K562 (cell line): ENCODE measurements around the gene SDC1. TPM values are rescaled to one million over a fixed set of nuclear protein-coding genes. Genes with fewer than 3 reads are reported as not detected.

Experiments used
- ATAC-seq: fragments of 200-7000 bp; cut with Tn5 transposase; 3 replicates; pipeline ENCODE4 v1.9.1; 2020; ENCODE audit warnings: moderate library complexity
- Bru-seq: library from RNA; stranded (reverse); fragments of 400-500 nt; gene quantifications from one replicate; lab custom pipeline; 2021; lab: Mats Ljungman, UMichigan
- BruChase-seq, 2 experiments: library from RNA; stranded (reverse); fragments of 400-500 nt; gene quantifications; one replicate each; lab custom pipeline; 2021; lab: Mats Ljungman, UMichigan
- BruUV-seq: library from RNA; stranded (reverse); fragments of 400-500 nt; replicated peaks from 2 replicates; lab custom pipeline; 2021; lab: Mats Ljungman, UMichigan
- CTCF ChIA-PET: fragments of 300-600 bp; formaldehyde crosslinking; extraction: SDS; loops from one replicate; lab custom pipeline; 2021; ENCODE audit warnings: low intra/inter-chr PET ratio; lab: Yijun Ruan, JAX
- POLR2A ChIA-PET: fragments of 300-600, 350-650 bp; sonication (Branson Sonifier 250); formaldehyde crosslinking; extraction: SDS; loops from one replicate; lab custom pipeline; 2021; ENCODE audit warnings: antibody characterized with exemption, inconsistent platforms; lab: Yijun Ruan, JAX
- DNase-seq, 4 experiments: peaks; one replicate each; pipeline versions ENCODE4 v3.0.0 to v3.0.0-alpha.2; 2011 to 2018; ENCODE audit warnings: low spot score in 3 of 4, mixed read lengths in 3 of 4; ENCODE audit errors: extremely low read depth in 1 of 4
- FAIRE-seq: peaks from 2 replicates; lab custom pipeline; 2011; peaks lifted over from hg19 to GRCh38; lab: Jason Lieb, UNC
- H2AFZ ChIP-seq: 2 replicates; pipeline ENCODE4 v1.6.0; 2011; ENCODE audit warnings: low read depth, low read length, control low read depth, inconsistent platforms
- H3K27ac ChIP-seq: fragments of 200-600 bp; 3 replicates; pipeline ENCODE4 v1.8.0; 2011; ENCODE audit warnings: low read depth, mild to moderate bottlenecking, control low read depth, inconsistent platforms, low read length, moderate library complexity, mixed read lengths; ENCODE audit errors: extremely low read depth
- H3K27me3 ChIP-seq, 2 experiments: fragments of 300-600 bp in 1 of 2; 2 replicates in 1 of 2; 3 replicates in 1 of 2; pipeline versions ENCODE4 v1.6.0 to v1.8.0; 2011; ENCODE audit warnings: inconsistent platforms in 2 of 2, low read length in 2 of 2, mild to moderate bottlenecking in 1 of 2, mixed read lengths in 1 of 2, moderate library complexity in 1 of 2; ENCODE audit not compliant: control insufficient read depth in 2 of 2, insufficient read depth in 2 of 2
- H3K36me3 ChIP-seq: fragments of 300-600 bp; 3 replicates; pipeline ENCODE4 v1.8.0; 2011; ENCODE audit warnings: mild to moderate bottlenecking, low read length, inconsistent platforms; ENCODE audit not compliant: control insufficient read depth, insufficient read depth
- H3K4me1 ChIP-seq, 2 experiments: fragments of 200-600 bp in 1 of 2; replicated peaks in 1 of 2; 2 replicates in 1 of 2; 3 replicates in 1 of 2; pipeline versions ENCODE4 v1.5.1 to v1.8.0; 2011; ENCODE audit warnings: inconsistent platforms in 2 of 2, low read length in 2 of 2, mild to moderate bottlenecking in 1 of 2, mixed read lengths in 1 of 2, moderate library complexity in 1 of 2; ENCODE audit not compliant: control insufficient read depth in 2 of 2, insufficient read depth in 2 of 2
- H3K4me2 ChIP-seq: 2 replicates; pipeline ENCODE4 v1.6.1; 2011; ENCODE audit warnings: low read length, control low read depth, inconsistent platforms, mixed read lengths; ENCODE audit not compliant: insufficient read depth
- H3K4me3 ChIP-seq: fragments of 200-600 bp; sonication (generic), shearing (Covaris generic); 2 replicates; pipeline ENCODE4 v1.5.1; 2016; ENCODE audit warnings: control low read depth, inconsistent platforms
- H3K79me2 ChIP-seq: fragments of 200-600 bp; 3 replicates; pipeline ENCODE4 v1.8.0; 2011; ENCODE audit warnings: low read length, inconsistent platforms; ENCODE audit not compliant: control insufficient read depth, insufficient read depth
- H3K9ac ChIP-seq, 2 experiments: 2 replicates each; pipeline versions ENCODE4 v1.6.0 to v1.6.1; 2011; ENCODE audit warnings: low read depth in 2 of 2, low read length in 2 of 2, control low read depth in 1 of 2, inconsistent platforms in 1 of 2, mild to moderate bottlenecking in 1 of 2, mixed read lengths in 1 of 2; ENCODE audit not compliant: insufficient read depth in 1 of 2
- H3K9me1 ChIP-seq: one replicate; pipeline ENCODE4 v1.6.0; 2011; ENCODE audit warnings: inconsistent platforms, mild to moderate bottlenecking, low read length, moderate library complexity; ENCODE audit not compliant: control insufficient read depth, insufficient read depth
- H3K9me3 ChIP-seq: replicated peaks from 2 replicates; pipeline ENCODE4 v1.5.1; 2011; ENCODE audit warnings: low read depth, low read length, inconsistent platforms; ENCODE audit not compliant: control insufficient read depth, insufficient read depth
- H4K20me1 ChIP-seq: replicated peaks from 2 replicates; pipeline ENCODE4 v1.6.1; 2011; ENCODE audit warnings: low read length, inconsistent platforms, mixed read lengths; ENCODE audit not compliant: control insufficient read depth, insufficient read depth
- BHLHE40 ChIP-seq: IDR thresholded peaks from 2 replicates; pipeline ENCODE4 v1.6.1; 2011; ENCODE audit warnings: low read length, improper control_type of control experiment
- EP400 ChIP-seq: fragments of 450-650 bp; IDR thresholded peaks from 2 replicates; pipeline ENCODE4 v1.6.1; 2017; ENCODE audit warnings: antibody characterized with exemption, mild to moderate bottlenecking, moderate library complexity
- GATAD2B ChIP-seq: fragments of 450-650 bp; IDR thresholded peaks from 2 replicates; pipeline ENCODE4 v1.6.1; 2017; ENCODE audit warnings: mild to moderate bottlenecking, borderline replicate concordance
- NCOA2 ChIP-seq, 2 experiments: fragments of 450-650 bp; IDR thresholded peaks; 2 replicates each; pipeline ENCODE4 v1.6.1; 2018; ENCODE audit warnings: mild to moderate bottlenecking in 2 of 2, moderate library complexity in 1 of 2; ENCODE audit not compliant: partially characterized antibody in 2 of 2
- TBL1XR1 ChIP-seq, 2 experiments: IDR thresholded peaks; 2 replicates each; pipeline ENCODE4 v1.6.1; 2012; ENCODE audit warnings: improper control_type of control experiment in 2 of 2, low read length in 2 of 2, mild to moderate bottlenecking in 1 of 2
- ZBTB17 ChIP-seq: fragments of 450-650 bp; formaldehyde crosslinking; IDR thresholded peaks from 2 replicates; pipeline ENCODE4 v1.4.0; 2020; ENCODE audit warnings: mild to moderate bottlenecking
- ZNF12 ChIP-seq: sonication (generic); formaldehyde crosslinking; IDR thresholded peaks from 2 replicates; pipeline ENCODE4 v1.4.0; 2020; ENCODE audit warnings: mild to moderate bottlenecking, missing genetic modification reagents
- ZNF24 ChIP-seq: fragments of 450-650 bp; IDR thresholded peaks from 2 replicates; pipeline ENCODE4 v1.6.1; 2016
- WGBS: fragments of 100-300 bp; shearing (Covaris generic); methylation state at CpG from one replicate; pipeline ENCODE4 v1.1.6; 2016; ENCODE audit warnings: low coverage, mixed read lengths; ENCODE audit not compliant: insufficient coverage; ENCODE audit errors: missing lambda C conversion rate; 5-methylcytosine and 5-hydroxymethylcytosine counted together
- in situ Hi-C: fragments of 300-500 bp; cut with MboI; formaldehyde crosslinking; loops from 4 replicates; pipeline ENCODE4 v1.15.0; 2018; ENCODE audit warnings: inconsistent platforms, mixed read lengths
- intact Hi-C: fragments of 100-400 bp; cut with micrococcal nuclease; formaldehyde crosslinking; loops from 2 replicates; pipeline ENCODE4 v1.14.2; 2022
- long read RNA-seq, 3 experiments: library from polyadenylated mRNA in 2 of 3; library from RNA in 1 of 3; unstranded in 2 of 3; stranded (forward) in 1 of 3; transcript quantifications; one replicate each; pipeline ENCODE4 v2.0.0, GENCODE V29; 2019 to 2022
- polyA minus RNA-seq, 3 experiments: library from RNA; depleted of rRNA, polyadenylated mRNA; stranded (reverse); fragments of >200 nt; gene quantifications; 2 replicates each; pipeline ENCODE4 v1.2.3, GENCODE V29; 2011
- polyA plus RNA-seq, 8 experiments: library from polyadenylated mRNA; depleted of rRNA in 4 of 8; stranded (reverse) in 5 of 8; unstranded in 3 of 8; fragments of >200 nt; fragmentation: Nextera tagmentation in 2 of 8; fragmentation: Illumina TruSeq in 1 of 8; extraction: Ambion mirVana in 2 of 8; extraction: Trizol in 1 of 8; gene quantifications; 2 replicates each; pipeline versions ENCODE4 v1.2.1 to v1.2.3, GENCODE V29; 2011 to 2014; ENCODE audit warnings: inconsistent platforms in 1 of 8, missing spikeins in 1 of 8
- total RNA-seq, 7 experiments: library from RNA; depleted of rRNA in 6 of 7; stranded (reverse); fragments of >200 nt in 6 of 7; fragmentation: Illumina TruSeq in 2 of 7; extraction: Trizol in 2 of 7; gene quantifications; 2 replicates each; pipeline versions ENCODE4 v1.2.1 to v1.2.3, GENCODE V29; 2011 to 2021; ENCODE audit warnings: low replicate concordance in 1 of 7
- TF ChIP-seq, protein P1 (sequence below), 2 experiments: IDR thresholded peaks; 2 replicates each; pipeline ENCODE4 v1.6.1; 2012; ENCODE audit warnings: improper control_type of control experiment in 2 of 2, low read depth in 2 of 2, low read length in 2 of 2, borderline replicate concordance in 1 of 2
- TF ChIP-seq, protein P2 (sequence below), 2 experiments: IDR thresholded peaks; 2 replicates each; pipeline ENCODE4 v1.6.1; 2011; ENCODE audit warnings: borderline replicate concordance in 1 of 2, control low read depth in 1 of 2, low read depth in 1 of 2, low read length in 1 of 2, mild to moderate bottlenecking in 1 of 2, mixed read lengths in 1 of 2, moderate library complexity in 1 of 2; ENCODE audit not compliant: insufficient read depth in 1 of 2, insufficient read length in 1 of 2, poor library complexity in 1 of 2, severe bottlenecking in 1 of 2; ENCODE audit errors: extremely low read depth in 1 of 2
- TF ChIP-seq, protein P3 (sequence below): fragments of 250-450 bp; sonication (Bioruptor Pico); IDR thresholded peaks from 2 replicates; pipeline ENCODE4 v1.6.1; 2021; ENCODE audit warnings: mild to moderate bottlenecking

The SDC1 gene, protein sequence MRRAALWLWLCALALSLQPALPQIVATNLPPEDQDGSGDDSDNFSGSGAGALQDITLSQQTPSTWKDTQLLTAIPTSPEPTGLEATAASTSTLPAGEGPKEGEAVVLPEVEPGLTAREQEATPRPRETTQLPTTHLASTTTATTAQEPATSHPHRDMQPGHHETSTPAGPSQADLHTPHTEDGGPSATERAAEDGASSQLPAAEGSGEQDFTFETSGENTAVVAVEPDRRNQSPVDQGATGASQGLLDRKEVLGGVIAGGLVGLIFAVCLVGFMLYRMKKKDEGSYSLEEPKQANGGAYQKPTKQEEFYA
- 0.28 and 0.90 TPM in 2 replicates for total RNA-seq (2011; cell fraction: chromatin; rRNA removed; ENCODE audit: low replicate concordance)
- total RNA-seq (2011; cell fraction: nucleolus; rRNA removed) = 0.39 and 1.3 TPM in 2 replicates
- 0.37 and 0.46 TPM in 2 replicates for total RNA-seq (2011; cell fraction: nucleoplasm; rRNA removed)
- total RNA-seq (2014; rRNA removed) = 1.5 and 1.7 TPM in 2 replicates
- 0.35 and 0.40 TPM in 2 replicates for total RNA-seq (2014; rRNA removed; fragmentation: Illumina TruSeq; extraction: Trizol)
- total RNA-seq (2015; rRNA removed; fragmentation: Illumina TruSeq; extraction: Trizol) = 1.4 and 1.6 TPM in 2 replicates
- 2.7 TPM in 2 replicates for total RNA-seq (2021)
- 0.39 and 2.7 TPM in 2 replicates for polyA plus RNA-seq (2011; rRNA removed)
- 2.3 and 2.9 TPM in 2 replicates for polyA plus RNA-seq (2011; cell fraction: cytosol; rRNA removed)
- 0.34 and 2.7 TPM in 2 replicates for polyA plus RNA-seq (2011; cell fraction: nucleus; rRNA removed)
- polyA plus RNA-seq (2012) = 0.86 and 0.90 TPM in 2 replicates
- 0.49 and 1.2 TPM in 2 replicates for polyA plus RNA-seq (2014; fragmentation: Illumina TruSeq; extraction: Trizol)
- polyA plus RNA-seq (2014; fragmentation: Nextera tagmentation; extraction: Ambion mirVana) = under 1 TPM; 0.06 to 0.14 TPM
- polyA plus RNA-seq (2014; rRNA removed) = 1.1 and 1.8 TPM in 2 replicates
- polyA minus RNA-seq (2011; rRNA and poly(A)+ RNA removed) = 0.39 and 1.3 TPM in 2 replicates
- polyA minus RNA-seq (2011; cell fraction: cytosol; rRNA and poly(A)+ RNA removed) = 0.57 and 3.1 TPM in 2 replicates
- 0.13 and 0.56 TPM in 2 replicates for polyA minus RNA-seq (2011; cell fraction: nucleus; rRNA and poly(A)+ RNA removed)
- Bru-seq, nascent RNA = percentile 40 among the genes with signal in this experiment
- percentile 32 among the genes with signal in this experiment for BruChase-seq, experiment 1, labeled RNA remaining after a 2-hour chase
- percentile 33 among the genes with signal in this experiment for BruChase-seq, experiment 2, labeled RNA remaining after a 6-hour chase
- long read RNA-seq, experiment 1, partial matches to known transcripts = 0 of 2 reads
- long read RNA-seq, experiment 1, other reads (novel, unspliced or antisense) = 2 of 2 reads
- long read RNA-seq, experiment 2, partial matches to known transcripts = 1 of 2 reads
- long read RNA-seq, experiment 2, other reads (novel, unspliced or antisense) = 0 of 2 reads
- long read RNA-seq, experiment 3 = 0 reads

DNA sequence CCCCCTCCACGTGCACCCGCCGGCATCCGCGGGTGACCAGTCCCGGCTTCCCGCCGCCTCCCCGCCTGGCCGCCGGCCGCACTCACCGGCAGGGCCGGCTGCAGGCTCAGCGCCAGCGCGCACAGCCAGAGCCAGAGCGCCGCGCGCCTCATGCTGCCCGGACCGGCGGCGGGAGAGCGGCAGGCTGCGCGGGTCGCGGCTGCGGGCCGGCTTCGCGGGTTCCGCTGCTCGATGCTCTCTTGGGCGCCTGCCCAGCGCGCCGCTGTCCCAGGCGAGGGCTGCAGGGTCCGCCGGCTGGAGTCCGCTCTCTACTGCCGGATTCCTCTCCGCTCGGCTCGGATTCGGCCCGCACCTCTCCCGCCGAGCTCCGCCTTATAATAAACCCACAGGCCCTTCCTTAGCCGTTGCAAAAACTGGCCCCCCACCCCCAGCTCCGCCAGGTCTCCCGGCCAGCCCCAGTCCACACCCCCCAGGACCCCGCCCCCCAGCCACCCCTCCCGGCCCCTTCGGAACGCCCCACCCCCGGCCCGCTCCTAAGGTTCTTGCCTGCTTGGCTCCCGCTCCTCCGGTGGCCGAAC, at the start of gene SDC1:
Gene SDC1, minus strand, starts transcription at position 415 of the 578 bp plus-strand sequence. Its CDS starts 263 bp downstream, at position 152.
- Histone ChIP-seq H3K36me3 (no peaks in the 10 kb centered on the region), H3K9ac (peak within 1 kb of the TSS in 1 of 2 experiments; percentile 86; a peak in 2 of 4 replicates), H3K27ac (no peak within 1 kb of the TSS), H3K4me2 (peak within 1 kb of the TSS; percentile 72), H3K4me3 (peak within 1 kb of the TSS; percentile 47), H2AFZ (peak within 1 kb of the TSS; percentile 85), H4K20me1 (no peaks in the 10 kb centered on the region), H3K27me3 (peaks cover 15 to 66% of the 10 kb centered on the region in 2 experiments; a peak in 3 of 5 replicates), H3K9me1 (no peaks in the 10 kb centered on the region), H3K79me2 (no peaks in the 10 kb centered on the region), H3K9me3 (no peaks in the 10 kb centered on the region), H3K4me1 (peaks cover 0 to 29% of the 10 kb centered on the region in 2 experiments; a peak in 2 of 5 replicates)
- CTCF ChIA-PET = interaction anchor here (0.8 to 2.0 kb wide), 3 partner anchors 68 to 269 kb away, joined by 3 to 15 read pairs (median 4); no protein-coding TSS in a partner anchor
- POLR2A ChIA-PET = interaction anchor here (0.6 to 1.4 kb wide), 2 partner anchors 15 to 20 kb away, joined by 3 read pairs; no protein-coding TSS in a partner anchor
- ATAC-seq (peak; percentile 70), FAIRE-seq (no peak), DNase-seq (peak; percentile 39 to 64 (median 42))
- intact Hi-C loops (loop anchor here (1.0 to 5.0 kb wide), 3 partner anchors 90 to 268 kb away; no protein-coding TSS in a partner anchor), in situ Hi-C loops (loop anchor here (10.0 kb wide), 1 partner anchor 90 kb away; no protein-coding TSS in a partner anchor)
- no TSS peak for BruUV-seq
- 0% methylated on average over 8 of the region's 65 CpGs for WGBS
- TF ChIP-seq, protein P1, sequence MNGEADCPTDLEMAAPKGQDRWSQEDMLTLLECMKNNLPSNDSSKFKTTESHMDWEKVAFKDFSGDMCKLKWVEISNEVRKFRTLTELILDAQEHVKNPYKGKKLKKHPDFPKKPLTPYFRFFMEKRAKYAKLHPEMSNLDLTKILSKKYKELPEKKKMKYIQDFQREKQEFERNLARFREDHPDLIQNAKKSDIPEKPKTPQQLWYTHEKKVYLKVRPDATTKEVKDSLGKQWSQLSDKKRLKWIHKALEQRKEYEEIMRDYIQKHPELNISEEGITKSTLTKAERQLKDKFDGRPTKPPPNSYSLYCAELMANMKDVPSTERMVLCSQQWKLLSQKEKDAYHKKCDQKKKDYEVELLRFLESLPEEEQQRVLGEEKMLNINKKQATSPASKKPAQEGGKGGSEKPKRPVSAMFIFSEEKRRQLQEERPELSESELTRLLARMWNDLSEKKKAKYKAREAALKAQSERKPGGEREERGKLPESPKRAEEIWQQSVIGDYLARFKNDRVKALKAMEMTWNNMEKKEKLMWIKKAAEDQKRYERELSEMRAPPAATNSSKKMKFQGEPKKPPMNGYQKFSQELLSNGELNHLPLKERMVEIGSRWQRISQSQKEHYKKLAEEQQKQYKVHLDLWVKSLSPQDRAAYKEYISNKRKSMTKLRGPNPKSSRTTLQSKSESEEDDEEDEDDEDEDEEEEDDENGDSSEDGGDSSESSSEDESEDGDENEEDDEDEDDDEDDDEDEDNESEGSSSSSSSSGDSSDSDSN (IDR thresholded peaks at IDR 0.05; ENCODE audit: borderline replicate concordance in 1 of 2, low read depth in 2 of 2, low read length in 2 of 2) = peak in 1 of 2 experiments; percentile 86; a peak in 2 of 4 replicates
- TF ChIP-seq BHLHE40 (no peak), ZNF24 (no peak), EP400 (no peak), ZNF12 (CRISPR knock-in tag) (0 out of 2 replicates have a peak, but pooled peaks have one; percentile 14), ZBTB17 (CRISPR knock-in tag) (no peak), NCOA2 (IDR thresholded peaks at IDR 0.05; ENCODE audit: partially characterized antibody in 2 of 2) (no peak), GATAD2B (0 out of 2 replicates have a peak, but pooled peaks have one; percentile 18), TBL1XR1 (IDR thresholded peaks at IDR 0.05; ENCODE audit: low read length in 2 of 2) (no peak)
- TF ChIP-seq, protein P2, sequence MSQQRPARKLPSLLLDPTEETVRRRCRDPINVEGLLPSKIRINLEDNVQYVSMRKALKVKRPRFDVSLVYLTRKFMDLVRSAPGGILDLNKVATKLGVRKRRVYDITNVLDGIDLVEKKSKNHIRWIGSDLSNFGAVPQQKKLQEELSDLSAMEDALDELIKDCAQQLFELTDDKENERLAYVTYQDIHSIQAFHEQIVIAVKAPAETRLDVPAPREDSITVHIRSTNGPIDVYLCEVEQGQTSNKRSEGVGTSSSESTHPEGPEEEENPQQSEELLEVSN (IDR thresholded peaks at IDR 0.05; ENCODE audit: borderline replicate concordance in 1 of 2, extremely low read depth in 1 of 2, insufficient read depth in 1 of 2, insufficient read length in 1 of 2, low read depth in 1 of 2, low read length in 1 of 2, poor library complexity in 1 of 2, severe bottlenecking in 1 of 2) = peak; percentile 66 to 87
- TF ChIP-seq, protein P3, sequence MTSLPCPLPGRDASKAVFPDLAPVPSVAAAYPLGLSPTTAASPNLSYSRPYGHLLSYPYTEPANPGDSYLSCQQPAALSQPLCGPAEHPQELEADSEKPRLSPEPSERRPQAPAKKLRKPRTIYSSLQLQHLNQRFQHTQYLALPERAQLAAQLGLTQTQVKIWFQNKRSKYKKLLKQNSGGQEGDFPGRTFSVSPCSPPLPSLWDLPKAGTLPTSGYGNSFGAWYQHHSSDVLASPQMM (CRISPR knock-in tag) = no peak
